Glutamatergic neuron (in vitro differentiated cells): Measurements from ENCODE around the gene COX4I2. TPM values are rescaled to one million over a fixed set of nuclear protein-coding genes. Genes with fewer than 3 reads are reported as not detected.

Experiments used
- DNase-seq: peaks from one replicate; pipeline ENCODE4 v3.0.0; 2022
- H3K27ac Mint-ChIP-seq: one replicate; pipeline ENCODE4 v1.8.0; 2020; ENCODE audit warnings: mild to moderate bottlenecking, mixed read lengths, inconsistent platforms; ENCODE audit not compliant: unreplicated experiment
- H3K27me3 Mint-ChIP-seq: one replicate; pipeline ENCODE4 v1.8.0; 2020; ENCODE audit warnings: mild to moderate bottlenecking, moderate library complexity, mixed read lengths, inconsistent platforms; ENCODE audit not compliant: unreplicated experiment
- H3K36me3 Mint-ChIP-seq: one replicate; pipeline ENCODE4 v1.8.0; 2020; ENCODE audit warnings: mild to moderate bottlenecking, mixed read lengths, inconsistent platforms; ENCODE audit not compliant: unreplicated experiment
- H3K4me1 Mint-ChIP-seq: one replicate; pipeline ENCODE4 v1.8.0; 2020; ENCODE audit warnings: mild to moderate bottlenecking, low read depth, mixed read lengths, inconsistent platforms; ENCODE audit not compliant: unreplicated experiment
- H3K4me3 Mint-ChIP-seq: one replicate; pipeline ENCODE4 v1.8.0; 2020; ENCODE audit warnings: mild to moderate bottlenecking, mixed read lengths, inconsistent platforms; ENCODE audit not compliant: unreplicated experiment
- H3K9me3 Mint-ChIP-seq: one replicate; pipeline ENCODE4 v1.8.0; 2020; ENCODE audit warnings: mild to moderate bottlenecking, moderate library complexity, mixed read lengths, inconsistent platforms; ENCODE audit not compliant: unreplicated experiment
- CTCF ChIP-seq: fragments of 200-600 bp; sonication (generic); IDR thresholded peaks from one replicate; pipeline ENCODE4 v1.5.0; 2021; ENCODE audit not compliant: partially characterized antibody, unreplicated experiment
- total RNA-seq: library from RNA; stranded (reverse); fragmentation: NEBNext Ultra II Directional; extraction: Animal tissue kit (Norgen Biotek cat#: 25700); gene quantifications from one replicate; pipeline ENCODE4 v1.2.1, GENCODE V29; 2021; ENCODE audit not compliant: unreplicated experiment

Gene COX4I2
- total RNA-seq, 1 donor from 2014 or later = not detected

GRCh38 chr20:31685853-31686643 lies 48.3 kb downstream of the COX4I2 start:
- H3K27ac Mint-ChIP-seq = peak overlapping the region; percentile 7
- H3K27me3 Mint-ChIP-seq = peaks cover 1% of the 10 kb centered on the region
- H3K36me3 Mint-ChIP-seq = peaks cover 9% of the 10 kb centered on the region

GRCh38 chr20:31687777-31688176 lies 50.1 kb downstream of the COX4I2 start:
- DNase-seq = no peak
- H3K27me3 Mint-ChIP-seq = peaks cover 2% of the 10 kb centered on the region
- H3K36me3 Mint-ChIP-seq = peaks cover 8% of the 10 kb centered on the region
- H3K4me1 Mint-ChIP-seq = peaks cover 27% of the 10 kb centered on the region
- H3K9me3 Mint-ChIP-seq = peaks cover 8% of the 10 kb centered on the region
- TF ChIP-seq CTCF = no peak
- no peak overlapping the region for H3K27ac Mint-ChIP-seq
- H3K4me3 Mint-ChIP-seq = no peak overlapping the region

More at GRCh38 chr20:31685853-31686643, 48.3 kb downstream of the COX4I2 start:
- H3K4me3 Mint-ChIP-seq = peak overlapping the region; percentile 21
- no peak for TF ChIP-seq CTCF
- DNase-seq = no peak
- peaks cover 8% of the 10 kb centered on the region for H3K9me3 Mint-ChIP-seq
- peaks cover 28% of the 10 kb centered on the region for H3K4me1 Mint-ChIP-seq

GRCh38 chr20:31689141-31689540 lies 51.4 kb downstream of the COX4I2 start:
- Mint-ChIP-seq H3K4me3 (no peak overlapping the region), H3K27me3 (peaks cover 7% of the 10 kb centered on the region), H3K4me1 (peaks cover 25% of the 10 kb centered on the region), H3K27ac (no peak overlapping the region), H3K36me3 (peaks cover 8% of the 10 kb centered on the region), H3K9me3 (peaks cover 9% of the 10 kb centered on the region)
- DNase-seq = no peak
- no peak for TF ChIP-seq CTCF

- Mint-ChIP-seq H3K4me3 (peak overlapping the region; percentile 58), H3K27me3 (peaks cover 9% of the 10 kb centered on the region), H3K9me3 (peaks cover 11% of the 10 kb centered on the region), H3K36me3 (peaks cover 8% of the 10 kb centered on the region), H3K4me1 (peaks cover 35% of the 10 kb centered on the region), H3K27ac (peak overlapping the region; percentile 70)
- TF ChIP-seq CTCF = no peak
- DNase-seq = no peak
Observed at GRCh38 chr20:31690124-31690666, 52.5 kb downstream of the COX4I2 start.
